GM12892 (cell line): ENCODE data around the gene R3HDM1.
"Not testable (repeated sequence)": the region's sequence is repeated elsewhere in the genome, so short reads cannot be mapped to it uniquely, and the experiment has no call there.

Experiments
- DNase-seq: peaks from one replicate; pipeline ENCODE4 v3.0.0; 2011; ENCODE audit not compliant: insufficient read length
- FAIRE-seq: peaks from 2 replicates; lab custom pipeline; 2011; peaks lifted over from hg19 to GRCh38; lab: Jason Lieb, UNC
- POLR2A ChIP-seq: IDR thresholded peaks from 2 replicates; pipeline ENCODE4 v1.6.1; 2011; ENCODE audit warnings: low read depth, low read length, control low read depth
- POLR2AphosphoS5 ChIP-seq: IDR thresholded peaks from 2 replicates; pipeline ENCODE4 v1.6.1; 2011; ENCODE audit warnings: low read depth, low read length, control low read depth
- TAF1 ChIP-seq: IDR thresholded peaks from 2 replicates; pipeline ENCODE4 v1.6.1; 2011; ENCODE audit warnings: low read depth, mild to moderate bottlenecking, control low read depth, low read length, borderline replicate concordance

The R3HDM1 gene

GRCh38 chr2:135633582-135633981 lies 102.3 kb downstream of the R3HDM1 start:
- TF ChIP-seq POLR2A: no peak
- TF ChIP-seq POLR2AphosphoS5: no peak
- TF ChIP-seq TAF1: no peak
- DNase-seq (no peak), FAIRE-seq (no peak)

- DNase-seq (no peak), FAIRE-seq (no peak)
- TF ChIP-seq POLR2AphosphoS5: no peak
- TF ChIP-seq POLR2A: no peak
Observed at GRCh38 chr2:135635212-135635835, 104.0 kb downstream of the R3HDM1 start.

- TF ChIP-seq POLR2AphosphoS5: no peak
- TF ChIP-seq TAF1: no peak
- no peak for TF ChIP-seq POLR2A
- DNase-seq (no peak), FAIRE-seq (no peak)
Observed at GRCh38 chr2:135636982-135637381, 105.7 kb downstream of the R3HDM1 start.

GRCh38 chr2:135637456-135638087 lies 106.3 kb downstream of the R3HDM1 start:
- peak; percentile 83 for FAIRE-seq
- TF ChIP-seq TAF1 (no peak), POLR2A (no peak), POLR2AphosphoS5 (no peak)
- no peak for DNase-seq

GRCh38 chr2:135638825-135639224 lies 107.5 kb downstream of the R3HDM1 start:
- no peak for DNase-seq
- no peak for FAIRE-seq
- TF ChIP-seq TAF1 (no peak), POLR2A (no peak), POLR2AphosphoS5 (no peak)

GRCh38 chr2:135641156-135642068 lies 110.1 kb downstream of the R3HDM1 start:
- DNase-seq (no peak), FAIRE-seq (no peak)
- TF ChIP-seq POLR2A (no peak), POLR2AphosphoS5 (no peak)

GRCh38 chr2:135647836-135648579 lies 116.7 kb downstream of the R3HDM1 start:
- no peak for DNase-seq
- FAIRE-seq: no peak
- TF ChIP-seq POLR2A: no peak
- no peak for TF ChIP-seq POLR2AphosphoS5
- TF ChIP-seq TAF1: no peak

- FAIRE-seq (no peak), DNase-seq (no peak)
- TF ChIP-seq POLR2A (no peak), TAF1 (no peak), POLR2AphosphoS5 (no peak)
Observed at GRCh38 chr2:135650721-135651120, 119.4 kb downstream of the R3HDM1 start.

- no peak for FAIRE-seq
- TF ChIP-seq TAF1 (no peak), POLR2A (no peak), POLR2AphosphoS5 (no peak)
- no peak for DNase-seq
Observed at GRCh38 chr2:135651717-135652116, 120.4 kb downstream of the R3HDM1 start.

- FAIRE-seq, DNase-seq: not testable (repeated sequence)
Observed at GRCh38 chr2:135654239-135654638, 123.0 kb downstream of the R3HDM1 start.

GRCh38 chr2:135657806-135658582 lies 126.7 kb downstream of the R3HDM1 start:
- FAIRE-seq: peak; percentile 9

More at GRCh38 chr2:135657806-135658582, 126.7 kb downstream of the R3HDM1 start:
- TF ChIP-seq POLR2AphosphoS5 (no peak), POLR2A (no peak), TAF1 (no peak)
- no peak for DNase-seq
